GM15510 (cell line): ENCODE results near the gene CCDC27.

Experiments
- POLR2A ChIP-seq: IDR thresholded peaks from 3 replicates; pipeline ENCODE4 v1.6.1; 2011; ENCODE audit warnings: borderline replicate concordance; ENCODE audit not compliant: insufficient read length; ENCODE audit errors: extremely low read depth

The CCDC27 gene

GRCh38 chr1:3730543-3731247, 21.6 kb upstream of the CCDC27 start:
- TF ChIP-seq POLR2A: no peak

GRCh38 chr1:3731583-3732433, 20.4 kb upstream of the CCDC27 start:
- no peak for TF ChIP-seq POLR2A

DNA sequence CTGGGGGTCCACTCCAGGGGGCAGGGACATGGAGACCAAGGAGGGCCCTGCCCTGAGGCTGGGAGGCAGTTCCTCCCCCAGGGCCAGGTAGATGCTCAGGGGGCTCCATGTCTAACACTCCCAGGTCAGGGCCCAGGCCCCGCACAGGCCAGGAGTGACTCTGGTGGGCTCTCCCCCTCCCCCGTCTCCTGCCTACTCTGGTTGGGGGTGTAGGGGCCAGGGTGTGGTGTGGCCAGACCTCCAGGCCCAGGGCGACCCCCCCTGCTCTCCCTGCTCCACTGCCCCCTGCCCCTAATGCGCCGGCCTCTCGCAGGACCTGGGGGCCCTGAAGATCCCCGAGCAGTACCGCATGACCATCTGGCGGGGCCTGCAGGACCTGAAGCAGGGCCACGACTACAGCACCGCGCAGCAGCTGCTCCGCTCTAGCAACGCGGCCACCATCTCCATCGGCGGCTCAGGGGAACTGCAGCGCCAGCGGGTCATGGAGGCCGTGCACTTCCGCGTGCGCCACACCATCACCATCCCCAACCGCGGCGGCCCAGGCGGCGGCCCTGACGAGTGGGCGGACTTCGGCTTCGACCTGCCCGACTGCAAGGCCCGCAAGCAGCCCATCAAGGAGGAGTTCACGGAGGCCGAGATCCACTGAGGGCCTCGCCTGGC, 19.7 kb upstream of the CCDC27 start:
- no peak for TF ChIP-seq POLR2A

DNA sequence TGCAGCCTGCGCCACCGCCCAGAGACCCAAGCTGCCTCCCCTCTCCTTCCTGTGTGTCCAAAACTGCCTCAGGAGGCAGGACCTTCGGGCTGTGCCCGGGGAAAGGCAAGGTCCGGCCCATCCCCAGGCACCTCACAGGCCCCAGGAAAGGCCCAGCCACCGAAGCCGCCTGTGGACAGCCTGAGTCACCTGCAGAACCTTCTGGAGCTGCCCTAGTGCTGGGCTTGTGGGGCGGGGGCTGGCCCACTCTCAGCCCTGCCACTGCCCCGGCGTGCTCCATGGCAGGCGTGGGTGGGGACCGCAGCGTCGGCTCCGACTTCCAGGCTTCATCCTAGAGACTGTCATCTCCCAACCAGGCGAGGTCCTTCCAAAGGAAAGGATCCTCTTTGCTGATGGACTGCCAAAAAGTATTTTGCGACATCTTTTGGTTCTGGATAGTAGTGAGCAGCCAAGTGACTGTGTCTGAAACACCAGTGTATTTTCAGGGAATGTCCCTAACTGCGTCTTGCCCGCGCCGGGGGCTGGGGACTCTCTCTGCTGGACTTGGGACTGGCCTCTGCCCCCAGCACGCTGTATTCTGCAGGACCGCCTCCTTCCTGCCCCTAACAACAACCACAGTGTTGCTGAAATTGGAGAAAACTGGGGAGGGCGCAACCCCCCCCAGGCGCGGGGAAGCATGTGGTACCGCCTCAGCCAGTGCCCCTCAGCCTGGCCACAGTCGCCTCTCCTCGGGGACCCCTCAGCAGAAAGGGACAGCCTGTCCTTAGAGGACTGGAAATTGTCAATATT, 19.0 kb upstream of the CCDC27 start:
- TF ChIP-seq POLR2A: no peak

- no peak for TF ChIP-seq POLR2A
Observed at GRCh38 chr1:3733883-3734589, 18.2 kb upstream of the CCDC27 start.

DNA sequence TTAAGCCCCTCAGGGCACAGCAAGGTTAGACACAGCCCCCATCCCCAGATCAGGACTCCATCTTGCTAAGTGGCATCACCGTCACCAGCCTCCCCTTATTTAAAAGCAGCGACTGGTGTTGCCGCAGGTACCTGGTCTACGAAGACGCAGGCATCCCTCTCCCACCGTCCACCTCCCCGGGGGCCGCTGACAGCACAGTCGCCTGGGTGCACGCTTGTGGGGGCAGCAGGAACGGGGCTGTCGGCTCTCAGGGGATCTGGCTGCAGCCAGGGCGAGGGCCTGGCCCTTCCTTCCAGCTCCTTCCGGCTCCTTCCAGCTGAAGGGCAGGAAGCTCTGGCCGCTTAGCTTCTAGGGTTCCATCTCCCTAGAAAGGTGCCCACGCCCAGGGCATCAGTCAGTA, 17.6 kb upstream of the CCDC27 start:
- TF ChIP-seq POLR2A: no peak

GRCh38 chr1:3735027-3735681, 17.1 kb upstream of the CCDC27 start:
- no peak for TF ChIP-seq POLR2A

GRCh38 chr1:3735688-3736087, 16.6 kb upstream of the CCDC27 start:
- TF ChIP-seq POLR2A: no peak

DNA sequence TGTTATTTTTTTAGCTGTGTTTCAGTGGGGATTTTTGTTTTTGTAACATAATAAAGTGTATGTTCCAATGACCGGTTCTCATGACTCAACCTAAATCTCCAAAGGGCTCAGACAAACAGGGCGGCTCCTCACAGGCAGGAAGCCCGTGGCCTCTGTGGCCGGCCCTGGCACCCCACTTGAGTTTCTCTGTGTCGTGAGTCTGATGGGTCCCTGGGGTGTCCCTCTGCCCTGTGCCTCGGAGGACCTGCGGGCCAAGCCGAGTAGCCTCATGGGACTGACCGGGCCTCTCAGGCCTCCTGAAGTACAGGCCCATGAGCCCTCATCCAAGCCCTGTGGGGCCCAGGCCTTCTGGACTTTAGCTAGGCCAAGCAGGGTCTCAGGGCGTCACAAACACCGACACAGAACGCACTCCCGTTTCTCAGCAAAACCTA, 16.1 kb upstream of the CCDC27 start:
- no peak for TF ChIP-seq POLR2A

DNA sequence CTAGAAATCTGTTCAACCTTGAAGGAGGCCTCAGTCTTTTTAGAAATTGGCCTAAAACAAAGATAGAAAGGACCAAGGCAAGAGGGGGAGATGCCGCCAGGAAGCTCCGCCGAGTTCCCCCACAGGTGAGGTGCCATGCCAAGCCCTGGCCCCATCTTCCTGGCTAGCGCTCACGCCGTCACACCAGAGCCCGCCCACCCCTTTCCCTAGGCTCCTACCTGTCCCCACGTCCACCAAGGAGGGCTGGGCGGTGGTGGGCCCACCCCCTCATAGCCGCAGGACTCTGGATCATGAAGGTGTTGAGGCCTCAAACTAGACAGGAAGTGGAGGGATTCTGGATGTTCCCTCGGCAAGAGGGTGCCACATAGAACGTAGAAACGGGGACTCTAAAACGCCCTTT, 15.5 kb upstream of the CCDC27 start:
- no peak for TF ChIP-seq POLR2A

DNA sequence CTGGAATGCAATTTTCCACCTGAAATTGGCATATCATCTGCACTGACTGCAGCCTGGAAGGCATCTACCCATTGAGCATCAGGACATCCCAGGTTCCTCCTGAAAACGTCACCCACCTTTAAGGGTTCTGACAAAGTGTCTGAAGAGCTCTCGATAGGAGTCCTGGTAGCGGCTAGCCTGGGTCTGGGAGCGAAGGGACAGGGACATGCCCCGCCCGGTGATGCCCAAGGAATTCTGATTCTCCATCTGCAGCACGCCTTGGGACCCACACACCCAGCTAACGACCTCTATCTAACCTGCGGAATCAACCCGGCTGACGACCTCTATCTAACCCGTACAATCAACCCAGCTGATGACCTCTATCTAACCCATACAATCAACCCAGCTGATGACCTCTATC, 13.3 kb upstream of the CCDC27 start:
- TF ChIP-seq POLR2A: no peak

DNA sequence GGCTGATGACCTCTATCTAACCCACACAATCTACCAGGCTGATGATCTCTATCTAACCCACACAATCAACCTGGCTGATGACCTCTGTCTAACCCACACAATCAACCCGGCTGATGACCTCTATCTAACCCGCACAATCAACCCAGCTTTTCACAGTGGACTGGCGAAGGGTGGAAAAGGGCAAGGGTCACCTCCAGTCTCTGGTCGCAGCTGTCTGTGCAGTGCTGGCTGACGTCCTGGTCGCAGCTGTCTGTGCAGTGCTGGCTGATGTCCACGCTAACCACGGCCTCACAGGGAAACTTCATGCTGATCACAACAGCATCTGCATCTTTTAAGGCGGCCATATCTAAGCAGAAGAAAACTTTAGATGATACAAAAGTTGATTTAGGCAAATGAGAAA, 12.2 kb upstream of the CCDC27 start:
- TF ChIP-seq POLR2A: no peak

- TF ChIP-seq POLR2A: no peak
Observed at GRCh38 chr1:3740752-3741151, 11.5 kb upstream of the CCDC27 start.
